K562 (cell line): Measurements from ENCODE around the gene SRMS. TPM values are rescaled to one million over a fixed set of nuclear protein-coding genes. Genes with fewer than 3 reads are reported as not detected.

ENCODE experiments used
- CEBPB ChIP-seq: fragments of 450-650 bp; IDR thresholded peaks from 2 replicates; pipeline ENCODE4 v1.6.1; 2016; ENCODE audit warnings: missing genetic modification characterization, missing compliant biosample characterization
- CEBPG ChIP-seq, 3 experiments: fragments of 200-800 bp in 1 of 3; sonication (Bioruptor generic) in 1 of 3; sonication (generic) in 1 of 3; formaldehyde crosslinking in 1 of 3; IDR thresholded peaks in 2 of 3; conservative IDR thresholded peaks in 1 of 3; 2 replicates each; pipeline versions ENCODE4 v1.6.1 to v1.8.0; 2016 to 2022; ENCODE audit warnings: missing compliant biosample characterization in 2 of 3, missing genetic modification characterization in 2 of 3, mild to moderate bottlenecking in 1 of 3, missing genetic modification reagents in 1 of 3
- CREM ChIP-seq: IDR thresholded peaks from 2 replicates; pipeline ENCODE4 v1.6.1; 2014; ENCODE audit warnings: antibody characterized with exemption, low read depth
- KLF16 ChIP-seq: IDR thresholded peaks from 2 replicates; pipeline ENCODE4 v1.6.1; 2016; ENCODE audit warnings: antibody characterized with exemption
- NFIC ChIP-seq: fragments of 450-650 bp; IDR thresholded peaks from 2 replicates; pipeline ENCODE4 v1.6.1; 2017; ENCODE audit warnings: mild to moderate bottlenecking, inconsistent platforms
- PKNOX1 ChIP-seq: fragments of 450-650 bp; IDR thresholded peaks from 2 replicates; pipeline ENCODE4 v1.6.1; 2016
- REST ChIP-seq, 2 experiments: fragments of 450-650 bp; formaldehyde crosslinking in 1 of 2; IDR thresholded peaks; 2 replicates each; pipeline versions ENCODE4 v1.4.0 to v1.6.1; 2014 to 2020; ENCODE audit warnings: mild to moderate bottlenecking in 2 of 2, borderline replicate concordance in 1 of 2, low read depth in 1 of 2
- U2AF2 ChIP-seq: fragments of 200-400 bp; formaldehyde crosslinking; optimal IDR thresholded peaks from 2 replicates; pipeline ENCODE3; 2017; ENCODE audit warnings: low read depth, mild to moderate bottlenecking, low read length
- ZBTB9 ChIP-seq: fragments of 450-650 bp; formaldehyde crosslinking; IDR thresholded peaks from 2 replicates; pipeline ENCODE4 v1.4.0; 2020; ENCODE audit warnings: mild to moderate bottlenecking, moderate library complexity
- ZNF384 ChIP-seq: IDR thresholded peaks from 2 replicates; pipeline ENCODE4 v1.6.1; 2012; ENCODE audit warnings: low read depth, low read length, improper control_type of control experiment
- ZNF609 ChIP-seq: sonication (generic); formaldehyde crosslinking; IDR thresholded peaks from 2 replicates; pipeline ENCODE4 v1.8.1; 2023; ENCODE audit warnings: missing genetic modification reagents, mild to moderate bottlenecking, borderline replicate concordance
- polyA plus RNA-seq, 8 experiments: library from polyadenylated mRNA; depleted of rRNA in 4 of 8; stranded (reverse) in 5 of 8; unstranded in 3 of 8; fragments of >200 nt; fragmentation: Nextera tagmentation in 2 of 8; fragmentation: Illumina TruSeq in 1 of 8; extraction: Ambion mirVana in 2 of 8; extraction: Trizol in 1 of 8; gene quantifications; 2 replicates each; pipeline versions ENCODE4 v1.2.1 to v1.2.3, GENCODE V29; 2011 to 2014; ENCODE audit warnings: inconsistent platforms in 1 of 8, missing spikeins in 1 of 8
- total RNA-seq, 7 experiments: library from RNA; depleted of rRNA in 6 of 7; stranded (reverse); fragments of >200 nt in 6 of 7; fragmentation: Illumina TruSeq in 2 of 7; extraction: Trizol in 2 of 7; gene quantifications; 2 replicates each; pipeline versions ENCODE4 v1.2.1 to v1.2.3, GENCODE V29; 2011 to 2021; ENCODE audit warnings: low replicate concordance in 1 of 7

SRMS gene
- total and polyA plus RNA-seq, 9 of the 15 experiments (the other 6 are each of a cell fraction or from before 2014, with no cell fraction given): 0.07 TPM; not detected in 8

GRCh38 chr20:63579017-63579694 lies 31.6 kb upstream of the SRMS start (continued):
- 0 out of 2 replicates have a peak, but pooled peaks have one; percentile 19 for TF ChIP-seq PKNOX1
- TF ChIP-seq KLF16: 0 out of 2 replicates have a peak, but pooled peaks have one; percentile 18
- peak; percentile 43; the same call in 1 of the 2 replicates for TF ChIP-seq CREM
- TF ChIP-seq ZBTB9: no peak
- peak; percentile 66 for TF ChIP-seq CEBPB
- no peak for TF ChIP-seq ZNF609 (CRISPR knock-in tag)
- TF ChIP-seq REST (IDR thresholded peaks at IDR 0.05; ENCODE audit: borderline replicate concordance): peak; percentile 72
- no peak for TF ChIP-seq REST (CRISPR knock-in tag; IDR thresholded peaks at IDR 0.05; ENCODE audit: low read depth)
- no peak for TF ChIP-seq ZNF384
- no peak for TF ChIP-seq CEBPG (CRISPR knock-in tag; IDR thresholded peaks at IDR 0.05)
- TF ChIP-seq CEBPG (tag; conservative IDR thresholded peaks at IDR 0.05 in 1 of 2, IDR thresholded peaks at IDR 0.05 in 1 of 2): no peak
- TF ChIP-seq NFIC: no peak
- no peak for TF ChIP-seq U2AF2
